ENCODE measurements around the gene LANCL1.

Gene LANCL1

GRCh38 chr2:210477496-210477895, 937 bp upstream of the LANCL1 start:
- H3K4me3 ChIP-seq (ENCODE audit: low read length): peak overlapping the region; percentile 97
- TF ChIP-seq EZH2phosphoT487 (IDR thresholded peaks at IDR 0.05; ENCODE audit: low read depth): no peak
- TF ChIP-seq CTCF (IDR thresholded peaks at IDR 0.05; ENCODE audit: low read depth, low read length): no peak
- H3K4me1 ChIP-seq (ENCODE audit: low read length): peaks cover 20% of the 10 kb centered on the region; the same call in 1 of the 2 replicates
- peaks cover 3% of the 10 kb centered on the region for H3K36me3 ChIP-seq (replicated peaks; ENCODE audit: low read depth, low read length)
- no peak overlapping the region for H3K27ac ChIP-seq (ENCODE audit: low read length)
- H2AFZ ChIP-seq (ENCODE audit: low read depth, low read length): peak overlapping the region; percentile 76
- no peaks in the 10 kb centered on the region for H3K9me3 ChIP-seq (ENCODE audit: insufficient read depth, low read length)
- peak overlapping the region; percentile 94 for H3K9ac ChIP-seq (ENCODE audit: low read length)
- H3K79me2 ChIP-seq (ENCODE audit: low read length): peaks cover 10% of the 10 kb centered on the region
- peak overlapping the region; percentile 83 for H3K4me2 ChIP-seq (ENCODE audit: low read length)
- no peaks in the 10 kb centered on the region for H4K20me1 ChIP-seq (ENCODE audit: insufficient read depth, low read length)
- no peaks in the 10 kb centered on the region for H3K27me3 ChIP-seq (ENCODE audit: low read depth, low read length)

GRCh38 chr2:210475706-210476105, 853 bp downstream of the LANCL1 start:
- Histone ChIP-seq H3K27me3 (ENCODE audit: low read depth, low read length) (no peaks in the 10 kb centered on the region), H3K9ac (ENCODE audit: low read length) (peak overlapping the region; percentile 94), H3K4me2 (ENCODE audit: low read length) (peak overlapping the region; percentile 84), H3K4me1 (ENCODE audit: low read length) (peaks cover 20% of the 10 kb centered on the region; the same call in 1 of the 2 replicates), H3K4me3 (ENCODE audit: low read length) (peak overlapping the region; percentile 97), H3K27ac (ENCODE audit: low read length) (no peak overlapping the region), H3K9me3 (ENCODE audit: insufficient read depth, low read length) (no peaks in the 10 kb centered on the region), H3K79me2 (ENCODE audit: low read length) (peaks cover 10% of the 10 kb centered on the region), H2AFZ (ENCODE audit: low read depth, low read length) (no peak overlapping the region), H3K36me3 (replicated peaks; ENCODE audit: low read depth, low read length) (peaks cover 11% of the 10 kb centered on the region), H4K20me1 (ENCODE audit: insufficient read depth, low read length) (no peaks in the 10 kb centered on the region)
- TF ChIP-seq EZH2phosphoT487 (IDR thresholded peaks at IDR 0.05; ENCODE audit: low read depth) (no peak), CTCF (IDR thresholded peaks at IDR 0.05; ENCODE audit: low read depth, low read length) (no peak)

GRCh38 chr2:210474776-210475175, 1.8 kb downstream of the LANCL1 start:
- Histone ChIP-seq H3K79me2 (ENCODE audit: low read length) (peaks cover 10% of the 10 kb centered on the region), H3K27ac (ENCODE audit: low read length) (no peak overlapping the region), H2AFZ (ENCODE audit: low read depth, low read length) (no peak overlapping the region), H4K20me1 (ENCODE audit: insufficient read depth, low read length) (no peaks in the 10 kb centered on the region), H3K36me3 (replicated peaks; ENCODE audit: low read depth, low read length) (peaks cover 16% of the 10 kb centered on the region), H3K9ac (ENCODE audit: low read length) (no peak overlapping the region), H3K4me3 (ENCODE audit: low read length) (no peak overlapping the region), H3K27me3 (ENCODE audit: low read depth, low read length) (no peaks in the 10 kb centered on the region), H3K4me1 (ENCODE audit: low read length) (peaks cover 16% of the 10 kb centered on the region; the same call in 1 of the 2 replicates), H3K9me3 (ENCODE audit: insufficient read depth, low read length) (no peaks in the 10 kb centered on the region), H3K4me2 (ENCODE audit: low read length) (no peak overlapping the region)
- no peak for TF ChIP-seq CTCF (IDR thresholded peaks at IDR 0.05; ENCODE audit: low read depth, low read length)
- no peak for TF ChIP-seq EZH2phosphoT487 (IDR thresholded peaks at IDR 0.05; ENCODE audit: low read depth)

GRCh38 chr2:210461401-210461800, 15.2 kb downstream of the LANCL1 start:
- Histone ChIP-seq H3K4me2 (ENCODE audit: low read length) (0 out of 2 replicates have a peak overlapping the region, but pooled peaks have one; percentile 4), H3K27ac (ENCODE audit: low read length) (no peak overlapping the region; the same call in 1 of the 2 replicates)

More at GRCh38 chr2:210461401-210461800, 15.2 kb downstream of the LANCL1 start:
- H3K36me3 ChIP-seq (replicated peaks; ENCODE audit: low read depth, low read length): peaks cover 36% of the 10 kb centered on the region
- peaks cover 22% of the 10 kb centered on the region for H3K4me1 ChIP-seq (ENCODE audit: low read length)
- no peaks in the 10 kb centered on the region for H3K27me3 ChIP-seq (ENCODE audit: low read depth, low read length)
- no peaks in the 10 kb centered on the region for H3K79me2 ChIP-seq (ENCODE audit: low read length)
- no peak overlapping the region for H3K9ac ChIP-seq (ENCODE audit: low read length)
- H2AFZ ChIP-seq (ENCODE audit: low read depth, low read length): no peak overlapping the region
- TF ChIP-seq EZH2phosphoT487 (IDR thresholded peaks at IDR 0.05; ENCODE audit: low read depth) (no peak), CTCF (IDR thresholded peaks at IDR 0.05; ENCODE audit: low read depth, low read length) (no peak)
- no peaks in the 10 kb centered on the region for H3K9me3 ChIP-seq (ENCODE audit: insufficient read depth, low read length)
- no peaks in the 10 kb centered on the region for H4K20me1 ChIP-seq (ENCODE audit: insufficient read depth, low read length)
- no peak overlapping the region for H3K4me3 ChIP-seq (ENCODE audit: low read length)
